Measurements from ENCODE around the gene LRRC28.

LRRC28 gene

DNA sequence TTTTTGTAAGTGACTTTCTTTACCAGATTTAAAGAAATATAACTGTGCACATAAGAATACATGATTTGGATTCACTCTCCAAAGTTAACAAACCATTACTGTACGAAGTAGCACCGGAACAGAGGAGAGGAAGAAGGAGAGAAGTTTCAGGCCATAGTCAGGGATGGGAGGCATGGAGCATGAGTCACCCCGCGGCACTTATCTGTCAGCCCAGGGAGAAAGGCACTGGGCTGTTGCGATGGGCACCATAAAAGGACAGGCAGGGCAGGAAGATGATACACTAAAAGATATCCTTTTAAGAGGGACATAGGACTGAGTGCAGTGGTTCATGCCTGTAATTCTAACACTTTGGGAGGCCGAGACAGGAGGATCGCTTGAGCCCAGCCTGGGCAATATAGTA lies 38.9 kb upstream of the LRRC28 start:
- no peak overlapping the region for H3K4me3 ChIP-seq (replicated peaks; ENCODE audit: low read depth, low read length)
- DNase-seq (ENCODE audit: extremely low read depth, low read depth): no peak
- TF ChIP-seq, protein P1, sequence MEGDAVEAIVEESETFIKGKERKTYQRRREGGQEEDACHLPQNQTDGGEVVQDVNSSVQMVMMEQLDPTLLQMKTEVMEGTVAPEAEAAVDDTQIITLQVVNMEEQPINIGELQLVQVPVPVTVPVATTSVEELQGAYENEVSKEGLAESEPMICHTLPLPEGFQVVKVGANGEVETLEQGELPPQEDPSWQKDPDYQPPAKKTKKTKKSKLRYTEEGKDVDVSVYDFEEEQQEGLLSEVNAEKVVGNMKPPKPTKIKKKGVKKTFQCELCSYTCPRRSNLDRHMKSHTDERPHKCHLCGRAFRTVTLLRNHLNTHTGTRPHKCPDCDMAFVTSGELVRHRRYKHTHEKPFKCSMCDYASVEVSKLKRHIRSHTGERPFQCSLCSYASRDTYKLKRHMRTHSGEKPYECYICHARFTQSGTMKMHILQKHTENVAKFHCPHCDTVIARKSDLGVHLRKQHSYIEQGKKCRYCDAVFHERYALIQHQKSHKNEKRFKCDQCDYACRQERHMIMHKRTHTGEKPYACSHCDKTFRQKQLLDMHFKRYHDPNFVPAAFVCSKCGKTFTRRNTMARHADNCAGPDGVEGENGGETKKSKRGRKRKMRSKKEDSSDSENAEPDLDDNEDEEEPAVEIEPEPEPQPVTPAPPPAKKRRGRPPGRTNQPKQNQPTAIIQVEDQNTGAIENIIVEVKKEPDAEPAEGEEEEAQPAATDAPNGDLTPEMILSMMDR (IDR thresholded peaks at IDR 0.05; ENCODE audit: low read depth, low read length, missing control alignments): no peak

DNA sequence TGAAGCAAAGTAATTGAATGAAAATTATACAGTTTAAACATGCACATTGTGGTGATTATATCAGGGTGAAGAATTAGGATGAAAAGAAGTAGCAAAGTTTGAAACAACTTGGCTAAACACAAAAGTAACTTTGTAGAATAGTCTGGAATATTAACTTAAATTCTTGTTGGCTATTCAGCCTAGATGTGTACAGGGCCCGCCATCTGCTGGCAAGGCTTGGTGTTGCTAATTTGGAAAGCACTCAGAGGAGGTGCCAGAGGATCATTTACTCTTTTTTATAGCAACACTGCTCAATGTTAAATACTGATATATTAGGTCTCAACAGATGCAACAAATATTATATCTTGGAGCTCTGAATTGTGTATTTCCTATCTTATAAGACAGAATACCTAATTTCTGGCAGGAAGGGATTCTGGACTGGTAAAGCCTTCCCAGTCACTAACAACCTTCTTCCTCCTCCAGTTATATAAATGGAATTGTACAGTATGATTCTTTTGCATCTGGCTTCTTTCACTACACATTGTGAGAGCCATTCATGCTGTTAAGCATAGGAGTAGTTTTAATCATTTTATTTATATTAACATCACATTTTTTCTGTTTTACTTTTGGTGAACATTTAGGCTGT lies 38.0 kb upstream of the LRRC28 start:
- DNase-seq (ENCODE audit: extremely low read depth, low read depth): peak; percentile 24
- TF ChIP-seq, protein P1 (IDR thresholded peaks at IDR 0.05; ENCODE audit: low read depth, low read length, missing control alignments): peak; percentile 84
- H3K4me3 ChIP-seq (replicated peaks; ENCODE audit: low read depth, low read length): no peak overlapping the region

DNA sequence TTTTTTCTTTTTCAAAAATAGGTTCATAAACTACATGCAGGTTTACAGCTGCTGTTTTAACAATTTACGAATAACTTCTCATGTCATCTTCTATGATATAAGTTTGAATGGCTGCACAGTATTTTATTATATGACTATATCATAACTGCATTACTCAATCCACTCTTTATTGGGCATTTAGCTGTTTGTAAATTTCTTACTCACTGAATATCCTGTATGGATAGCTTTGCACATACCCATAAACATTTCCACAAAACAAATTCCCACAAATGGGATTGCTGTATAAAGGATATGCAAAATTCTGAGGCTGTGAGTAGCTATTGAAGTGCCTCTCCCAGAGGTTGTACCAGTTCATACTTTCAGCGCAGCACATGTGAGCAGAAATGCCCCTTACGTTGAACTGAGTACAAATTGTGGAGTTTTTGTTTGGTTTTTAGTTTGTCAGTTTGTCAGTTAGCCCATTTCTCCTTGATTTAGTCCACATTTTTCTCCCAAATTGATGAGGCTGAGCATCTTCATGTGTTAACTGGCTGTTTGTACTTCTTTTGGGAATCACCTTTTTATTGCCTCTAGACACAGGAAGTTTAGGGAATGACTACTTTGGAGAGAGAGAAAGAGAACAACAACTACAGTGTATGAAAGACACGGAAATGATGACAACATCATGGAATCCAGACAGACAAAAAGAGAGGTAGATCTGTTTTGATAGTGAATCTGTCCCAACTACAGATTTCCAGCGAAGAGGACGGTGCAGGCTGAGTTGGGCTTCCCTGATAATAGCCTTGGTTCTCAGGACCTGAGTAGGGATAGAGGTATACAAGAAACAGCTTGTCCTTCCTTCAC lies 26.7 kb upstream of the LRRC28 start:
- no peak for DNase-seq (ENCODE audit: extremely low read depth, low read depth)
- H3K4me3 ChIP-seq (replicated peaks; ENCODE audit: low read depth, low read length): no peak overlapping the region
- TF ChIP-seq, protein P1 (IDR thresholded peaks at IDR 0.05; ENCODE audit: low read depth, low read length, missing control alignments): no peak

DNA sequence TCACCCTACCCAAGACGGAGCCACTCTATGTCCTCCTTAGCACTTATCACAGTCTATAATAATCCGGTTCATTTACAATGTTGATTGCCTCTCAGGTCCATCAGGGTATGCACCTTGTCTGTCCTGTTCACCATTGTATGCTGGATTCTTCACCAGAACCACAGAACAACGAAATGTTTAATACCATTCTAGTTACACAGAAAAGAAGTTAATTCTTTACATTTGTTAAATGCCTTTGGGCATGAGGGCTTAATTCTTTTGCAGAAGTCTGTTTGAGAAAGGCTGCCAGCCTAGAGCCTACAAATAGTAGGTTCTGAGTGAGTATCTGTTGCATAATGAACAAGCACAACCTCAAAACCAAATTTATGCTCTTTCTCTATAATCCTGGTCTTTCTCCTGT lies 24.5 kb upstream of the LRRC28 start:
- no peak overlapping the region for H3K4me3 ChIP-seq (replicated peaks; ENCODE audit: low read depth, low read length)
- DNase-seq (ENCODE audit: extremely low read depth, low read depth): no peak
- TF ChIP-seq, protein P1 (IDR thresholded peaks at IDR 0.05; ENCODE audit: low read depth, low read length, missing control alignments): no peak

DNA sequence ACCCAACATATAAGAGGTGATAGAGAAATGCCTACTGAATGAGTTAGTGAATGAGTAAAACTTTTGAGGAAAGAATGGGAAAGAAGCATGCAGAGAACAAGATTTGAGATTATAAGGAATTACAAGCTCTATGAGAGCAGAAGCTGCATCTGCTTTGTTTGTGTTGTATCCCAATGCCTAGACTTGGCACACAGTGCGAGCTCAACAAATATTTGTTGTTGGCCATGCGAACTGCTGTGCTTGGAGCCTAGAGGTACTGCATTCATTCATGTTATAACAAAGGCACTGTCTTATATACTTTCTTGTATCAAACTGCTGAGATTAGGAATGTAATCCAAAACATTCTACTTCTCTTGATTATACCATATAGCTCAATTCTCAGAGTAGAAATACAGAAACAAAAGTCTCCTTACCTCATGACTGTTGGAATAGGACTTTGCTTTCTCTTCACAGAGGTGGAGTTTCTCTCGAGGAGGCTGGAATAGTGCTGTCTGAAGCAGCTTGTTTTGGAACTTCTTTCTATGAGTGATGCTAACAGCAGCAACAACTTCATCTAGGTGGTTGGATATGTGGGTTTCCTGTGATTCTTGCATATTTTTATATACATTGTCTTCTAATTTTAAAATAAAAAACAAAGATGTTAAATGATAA lies 23.0 kb upstream of the LRRC28 start:
- DNase-seq (ENCODE audit: extremely low read depth, low read depth): no peak
- TF ChIP-seq, protein P1 (IDR thresholded peaks at IDR 0.05; ENCODE audit: low read depth, low read length, missing control alignments): no peak
- H3K4me3 ChIP-seq (replicated peaks; ENCODE audit: low read depth, low read length): no peak overlapping the region

DNA sequence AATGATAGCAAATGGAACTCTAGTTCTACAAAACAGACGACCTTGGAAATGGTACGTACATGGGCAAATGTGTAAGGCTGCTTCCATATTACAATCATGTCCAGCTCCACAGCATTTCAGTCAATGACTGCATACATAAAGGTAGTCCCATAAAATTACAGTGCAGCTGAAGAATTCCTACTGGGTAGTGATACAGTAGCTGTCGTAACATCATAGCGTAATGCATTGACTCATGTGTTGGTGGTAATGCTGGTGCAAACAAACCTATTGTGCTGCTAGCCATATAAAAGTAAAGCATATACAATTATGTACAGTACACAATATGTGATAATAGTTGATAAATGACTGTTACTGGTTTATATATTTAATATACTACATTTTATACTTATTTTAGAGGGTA lies 20.4 kb upstream of the LRRC28 start:
- no peak overlapping the region for H3K4me3 ChIP-seq (replicated peaks; ENCODE audit: low read depth, low read length)
- TF ChIP-seq, protein P1 (IDR thresholded peaks at IDR 0.05; ENCODE audit: low read depth, low read length, missing control alignments): no peak

More for the DNA sequence above, 20.4 kb upstream of the LRRC28 start:
- no peak for DNase-seq (ENCODE audit: extremely low read depth, low read depth)

Data from HFF-Myc (cell line).